C4-2B (cell line): ENCODE results near the gene UBE2QL1.

ENCODE experiments used
- H3K27ac ChIP-seq: fragments of 450-650 bp; 2 replicates; pipeline ENCODE4 v1.5.1; 2017
- CTCF ChIP-seq: fragments of 450-650 bp; conservative IDR thresholded peaks from 2 replicates; pipeline ENCODE4 v1.5.1; 2017; ENCODE audit warnings: mild to moderate bottlenecking
- ZFX ChIP-seq: fragments of 450-650 bp; IDR thresholded peaks from 2 replicates; pipeline ENCODE4 v1.6.1; 2017

Gene UBE2QL1

GRCh38 chr5:6458833-6459232 is 10.2 kb downstream of the UBE2QL1 start:
- no peak overlapping the region for H3K27ac ChIP-seq
- no peak for TF ChIP-seq CTCF
- no peak for TF ChIP-seq ZFX

- no peak for TF ChIP-seq ZFX
- TF ChIP-seq CTCF = no peak
These were observed 11.2 kb downstream of the UBE2QL1 start for GRCh38 chr5:6459896-6460295.

DNA sequence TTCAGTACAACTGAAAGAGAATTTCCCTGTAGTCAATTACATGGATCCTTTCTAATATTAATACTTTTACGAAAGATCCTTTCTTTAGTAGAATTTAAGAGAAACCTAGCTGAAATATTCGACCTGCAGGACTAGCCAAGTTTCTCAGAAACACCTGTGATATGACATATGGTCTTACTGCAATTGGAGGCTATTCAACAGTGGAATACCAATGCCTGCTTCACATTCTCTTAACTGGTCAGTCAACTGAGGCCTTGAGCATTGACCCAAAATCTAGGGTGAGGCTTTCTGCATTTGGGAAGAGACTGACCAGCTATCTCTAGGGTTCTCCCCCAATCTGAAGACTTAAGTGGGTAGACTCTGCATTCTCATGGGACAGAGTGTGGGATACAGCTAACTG is 12.3 kb downstream of the UBE2QL1 start:
- TF ChIP-seq ZFX = no peak
- no peak for TF ChIP-seq CTCF
- no peak overlapping the region for H3K27ac ChIP-seq

More at GRCh38 chr5:6459896-6460295, 11.2 kb downstream of the UBE2QL1 start:
- no peak overlapping the region for H3K27ac ChIP-seq

DNA sequence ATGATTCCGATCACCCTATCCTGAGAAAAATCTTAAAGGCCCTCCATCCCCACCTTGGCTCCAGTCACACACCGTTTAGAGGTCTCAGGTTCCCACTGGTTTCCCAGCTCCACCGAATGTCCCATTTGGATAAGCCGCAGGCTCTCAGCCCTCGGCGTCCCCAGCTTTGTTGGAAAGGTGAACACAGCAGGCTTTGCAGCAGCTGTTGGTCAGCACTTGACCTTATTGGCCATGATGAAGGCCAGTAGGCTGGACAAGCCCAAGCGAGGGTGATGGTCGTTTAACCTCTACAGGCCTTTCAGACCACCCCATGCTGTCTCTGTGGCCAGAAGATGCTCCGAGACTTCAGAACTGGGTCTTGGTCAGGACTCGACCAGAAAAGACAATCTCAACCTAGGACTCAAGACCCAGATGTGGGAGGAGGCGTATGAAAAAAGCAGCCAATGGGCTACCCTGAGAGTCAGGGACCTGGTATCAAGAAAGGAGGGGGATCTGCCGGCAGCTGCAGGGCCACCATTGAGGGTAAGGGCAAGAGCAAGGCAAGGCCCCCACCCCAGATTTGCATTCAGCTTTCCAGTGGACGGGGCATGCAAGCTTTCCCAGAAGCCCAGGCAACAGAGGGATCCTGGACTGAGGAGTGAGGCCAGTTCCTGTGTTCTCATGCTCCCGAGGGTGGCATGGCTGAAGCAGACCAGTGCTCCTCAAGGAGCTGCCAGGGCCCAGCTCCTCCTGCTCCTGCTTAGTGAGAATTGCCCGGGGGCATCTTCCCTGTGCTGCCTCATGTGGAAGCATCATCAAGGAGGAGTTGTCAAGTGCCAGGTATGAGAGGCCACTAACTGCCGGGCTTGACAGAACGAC is 13.4 kb downstream of the UBE2QL1 start:
- TF ChIP-seq CTCF = no peak
- TF ChIP-seq ZFX = no peak

GRCh38 chr5:6462671-6463070 is 14.0 kb downstream of the UBE2QL1 start:
- TF ChIP-seq ZFX (no peak), CTCF (no peak)
- H3K27ac ChIP-seq = no peak overlapping the region

More for the DNA sequence above, 13.4 kb downstream of the UBE2QL1 start:
- H3K27ac ChIP-seq = no peak overlapping the region

GRCh38 chr5:6464441-6464840 is 15.8 kb downstream of the UBE2QL1 start:
- TF ChIP-seq CTCF (no peak), ZFX (no peak)
- H3K27ac ChIP-seq = no peak overlapping the region
